ENCODE results near the gene WFS1.

DNA sequence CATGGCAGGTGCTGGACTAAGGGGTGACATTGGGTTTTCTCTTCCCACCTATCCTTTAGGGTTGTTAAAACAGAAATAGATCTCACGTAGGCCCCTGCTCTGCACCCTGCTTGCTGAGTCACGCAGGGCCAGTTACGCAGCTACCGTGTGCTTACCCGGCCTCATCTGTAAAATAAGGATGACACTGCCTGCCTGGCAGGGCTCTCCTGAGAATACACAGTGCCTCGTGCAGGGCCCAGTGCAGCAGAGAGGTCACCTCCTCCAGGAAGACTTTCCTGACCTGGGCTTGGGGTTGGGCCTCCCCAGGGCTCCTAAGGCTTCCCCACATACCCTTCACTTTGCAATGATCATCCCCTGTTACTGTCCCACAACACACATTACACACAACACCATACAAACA lies 35.7 kb upstream of the WFS1 start:
- TF ChIP-seq ZBTB7A (IDR thresholded peaks at IDR 0.05; ENCODE audit: low read depth) (no peak), TAF1 (IDR thresholded peaks at IDR 0.05; ENCODE audit: low read depth) (no peak), FOXM1 (IDR thresholded peaks at IDR 0.05; ENCODE audit: borderline replicate concordance, low read depth) (no peak), EP300 (IDR thresholded peaks at IDR 0.05; ENCODE audit: borderline replicate concordance) (no peak), NFIC (IDR thresholded peaks at IDR 0.05) (no peak), EGR1 (IDR thresholded peaks at IDR 0.05) (no peak), TEAD4 (IDR thresholded peaks at IDR 0.05) (no peak), TCF12 (IDR thresholded peaks at IDR 0.05; ENCODE audit: low read depth) (no peak), CEBPB (IDR thresholded peaks at IDR 0.05) (no peak)
- TF ChIP-seq, protein P1, sequence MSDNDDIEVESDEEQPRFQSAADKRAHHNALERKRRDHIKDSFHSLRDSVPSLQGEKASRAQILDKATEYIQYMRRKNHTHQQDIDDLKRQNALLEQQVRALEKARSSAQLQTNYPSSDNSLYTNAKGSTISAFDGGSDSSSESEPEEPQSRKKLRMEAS (IDR thresholded peaks at IDR 0.05) = no peak
- TF ChIP-seq, protein P2, sequence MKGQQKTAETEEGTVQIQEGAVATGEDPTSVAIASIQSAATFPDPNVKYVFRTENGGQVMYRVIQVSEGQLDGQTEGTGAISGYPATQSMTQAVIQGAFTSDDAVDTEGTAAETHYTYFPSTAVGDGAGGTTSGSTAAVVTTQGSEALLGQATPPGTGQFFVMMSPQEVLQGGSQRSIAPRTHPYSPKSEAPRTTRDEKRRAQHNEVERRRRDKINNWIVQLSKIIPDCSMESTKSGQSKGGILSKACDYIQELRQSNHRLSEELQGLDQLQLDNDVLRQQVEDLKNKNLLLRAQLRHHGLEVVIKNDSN (IDR thresholded peaks at IDR 0.05) = no peak
- TF ChIP-seq, protein P3, sequence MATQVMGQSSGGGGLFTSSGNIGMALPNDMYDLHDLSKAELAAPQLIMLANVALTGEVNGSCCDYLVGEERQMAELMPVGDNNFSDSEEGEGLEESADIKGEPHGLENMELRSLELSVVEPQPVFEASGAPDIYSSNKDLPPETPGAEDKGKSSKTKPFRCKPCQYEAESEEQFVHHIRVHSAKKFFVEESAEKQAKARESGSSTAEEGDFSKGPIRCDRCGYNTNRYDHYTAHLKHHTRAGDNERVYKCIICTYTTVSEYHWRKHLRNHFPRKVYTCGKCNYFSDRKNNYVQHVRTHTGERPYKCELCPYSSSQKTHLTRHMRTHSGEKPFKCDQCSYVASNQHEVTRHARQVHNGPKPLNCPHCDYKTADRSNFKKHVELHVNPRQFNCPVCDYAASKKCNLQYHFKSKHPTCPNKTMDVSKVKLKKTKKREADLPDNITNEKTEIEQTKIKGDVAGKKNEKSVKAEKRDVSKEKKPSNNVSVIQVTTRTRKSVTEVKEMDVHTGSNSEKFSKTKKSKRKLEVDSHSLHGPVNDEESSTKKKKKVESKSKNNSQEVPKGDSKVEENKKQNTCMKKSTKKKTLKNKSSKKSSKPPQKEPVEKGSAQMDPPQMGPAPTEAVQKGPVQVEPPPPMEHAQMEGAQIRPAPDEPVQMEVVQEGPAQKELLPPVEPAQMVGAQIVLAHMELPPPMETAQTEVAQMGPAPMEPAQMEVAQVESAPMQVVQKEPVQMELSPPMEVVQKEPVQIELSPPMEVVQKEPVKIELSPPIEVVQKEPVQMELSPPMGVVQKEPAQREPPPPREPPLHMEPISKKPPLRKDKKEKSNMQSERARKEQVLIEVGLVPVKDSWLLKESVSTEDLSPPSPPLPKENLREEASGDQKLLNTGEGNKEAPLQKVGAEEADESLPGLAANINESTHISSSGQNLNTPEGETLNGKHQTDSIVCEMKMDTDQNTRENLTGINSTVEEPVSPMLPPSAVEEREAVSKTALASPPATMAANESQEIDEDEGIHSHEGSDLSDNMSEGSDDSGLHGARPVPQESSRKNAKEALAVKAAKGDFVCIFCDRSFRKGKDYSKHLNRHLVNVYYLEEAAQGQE (IDR thresholded peaks at IDR 0.05; ENCODE audit: low read depth) = no peak
